Stimulated activated effector memory CD8-positive, alpha-beta T cell treated with anti-CD3 and anti-CD28 coated beads, Interleukin-12 subunit alpha, Interleukin-12 subunit beta, amount 100 ng/mL, for 72 hours (primary cell): ENCODE data around the gene OLIG3.

ENCODE experiments used
- ATAC-seq: fragments of 150-1000 bp; cut with Tn5 transposase; 2 replicates; pipeline ENCODE4 v1.10.0; 2021
- DNase-seq, 2 donors: peaks; one replicate each; pipeline ENCODE4 v3.0.0; 2021 to 2022; ENCODE audit warnings: low spot score in 2 of 2
- H3K27ac Mint-ChIP-seq: one replicate; pipeline ENCODE4 v1.8.0; 2022; ENCODE audit warnings: mild to moderate bottlenecking, mixed read lengths
- H3K36me3 Mint-ChIP-seq: one replicate; pipeline ENCODE4 v1.8.0; 2022; ENCODE audit warnings: mild to moderate bottlenecking, mixed read lengths
- H3K4me1 Mint-ChIP-seq: one replicate; pipeline ENCODE4 v1.8.0; 2022; ENCODE audit warnings: mixed read lengths
- H3K4me3 Mint-ChIP-seq: one replicate; pipeline ENCODE4 v1.8.0; 2022; ENCODE audit warnings: mild to moderate bottlenecking, mixed read lengths
- H3K9me3 Mint-ChIP-seq: one replicate; pipeline ENCODE4 v1.8.0; 2022; ENCODE audit warnings: mixed read lengths

OLIG3 gene

GRCh38 chr6:137489046-137490005 lies 4.9 kb downstream of the OLIG3 start:
- Mint-ChIP-seq H3K36me3 (peaks cover 7% of the 10 kb centered on the region), H3K9me3 (no peaks in the 10 kb centered on the region), H3K27ac (no peak overlapping the region), H3K4me3 (peak overlapping the region; percentile 63), H3K4me1 (peaks cover 39% of the 10 kb centered on the region)
- DNase-seq: peak in 1 of 2 donors; percentile 49
- no peak for ATAC-seq

- ATAC-seq (peak; percentile 76), DNase-seq (peak in 1 of 2 donors; percentile 58)
- no peak overlapping the region for H3K27ac Mint-ChIP-seq
- H3K9me3 Mint-ChIP-seq: no peaks in the 10 kb centered on the region
- H3K36me3 Mint-ChIP-seq: peaks cover 7% of the 10 kb centered on the region
- peak overlapping the region; percentile 63 for H3K4me3 Mint-ChIP-seq
- H3K4me1 Mint-ChIP-seq: peaks cover 30% of the 10 kb centered on the region
Observed at GRCh38 chr6:137488150-137489045, 5.8 kb downstream of the OLIG3 start.

- peaks cover 24% of the 10 kb centered on the region for H3K4me1 Mint-ChIP-seq
- DNase-seq (no peak), ATAC-seq (peak; percentile 6)
- peak overlapping the region; percentile 63 for H3K4me3 Mint-ChIP-seq
- no peaks in the 10 kb centered on the region for H3K9me3 Mint-ChIP-seq
- peaks cover 6% of the 10 kb centered on the region for H3K36me3 Mint-ChIP-seq
- H3K27ac Mint-ChIP-seq: no peak overlapping the region
Observed at GRCh38 chr6:137487869-137488149, 6.4 kb downstream of the OLIG3 start.

GRCh38 chr6:137487181-137487868 lies 6.9 kb downstream of the OLIG3 start:
- no peak for DNase-seq
- H3K9me3 Mint-ChIP-seq: no peaks in the 10 kb centered on the region
- no peak for ATAC-seq
- H3K27ac Mint-ChIP-seq: no peak overlapping the region
- peak overlapping the region; percentile 63 for H3K4me3 Mint-ChIP-seq
- H3K4me1 Mint-ChIP-seq: peaks cover 19% of the 10 kb centered on the region
- H3K36me3 Mint-ChIP-seq: peaks cover 1% of the 10 kb centered on the region

GRCh38 chr6:137486416-137486815 lies 7.8 kb downstream of the OLIG3 start:
- H3K9me3 Mint-ChIP-seq: no peaks in the 10 kb centered on the region
- ATAC-seq: no peak

GRCh38 chr6:137480431-137480830 lies 13.8 kb downstream of the OLIG3 start:
- no peak for ATAC-seq
- Mint-ChIP-seq H3K9me3 (no peaks in the 10 kb centered on the region), H3K27ac (no peak overlapping the region), H3K36me3 (no peaks in the 10 kb centered on the region), H3K4me3 (no peak overlapping the region), H3K4me1 (no peaks in the 10 kb centered on the region)
- DNase-seq: no peak

More at GRCh38 chr6:137486416-137486815, 7.8 kb downstream of the OLIG3 start:
- Mint-ChIP-seq H3K4me3 (no peak overlapping the region), H3K36me3 (no peaks in the 10 kb centered on the region), H3K4me1 (peaks cover 15% of the 10 kb centered on the region), H3K27ac (no peak overlapping the region)
- DNase-seq: no peak

- Mint-ChIP-seq H3K4me3 (no peak overlapping the region), H3K27ac (no peak overlapping the region), H3K9me3 (no peaks in the 10 kb centered on the region), H3K36me3 (no peaks in the 10 kb centered on the region), H3K4me1 (no peaks in the 10 kb centered on the region)
- DNase-seq (no peak), ATAC-seq (no peak)
Observed at GRCh38 chr6:137475103-137475502, 19.1 kb downstream of the OLIG3 start.

GRCh38 chr6:137473598-137473997 lies 20.6 kb downstream of the OLIG3 start:
- ATAC-seq: no peak

GRCh38 chr6:137472641-137473137 lies 21.5 kb downstream of the OLIG3 start:
- no peak overlapping the region for H3K4me3 Mint-ChIP-seq
- DNase-seq (no peak), ATAC-seq (no peak)
- H3K9me3 Mint-ChIP-seq: no peaks in the 10 kb centered on the region
- H3K4me1 Mint-ChIP-seq: no peaks in the 10 kb centered on the region
- H3K36me3 Mint-ChIP-seq: no peaks in the 10 kb centered on the region
- no peak overlapping the region for H3K27ac Mint-ChIP-seq

More at GRCh38 chr6:137473598-137473997, 20.6 kb downstream of the OLIG3 start:
- Mint-ChIP-seq H3K36me3 (no peaks in the 10 kb centered on the region), H3K4me3 (no peak overlapping the region), H3K27ac (no peak overlapping the region), H3K9me3 (no peaks in the 10 kb centered on the region), H3K4me1 (no peaks in the 10 kb centered on the region)
- no peak for DNase-seq

GRCh38 chr6:137471986-137472385 lies 22.2 kb downstream of the OLIG3 start:
- H3K27ac Mint-ChIP-seq: no peak overlapping the region
- DNase-seq (no peak), ATAC-seq (no peak)
- no peaks in the 10 kb centered on the region for H3K4me1 Mint-ChIP-seq
- no peaks in the 10 kb centered on the region for H3K9me3 Mint-ChIP-seq
- no peaks in the 10 kb centered on the region for H3K36me3 Mint-ChIP-seq
- H3K4me3 Mint-ChIP-seq: no peak overlapping the region

- Mint-ChIP-seq H3K27ac (no peak overlapping the region), H3K9me3 (no peaks in the 10 kb centered on the region), H3K4me3 (no peak overlapping the region), H3K36me3 (no peaks in the 10 kb centered on the region), H3K4me1 (no peaks in the 10 kb centered on the region)
- no peak for DNase-seq
- ATAC-seq: no peak
Observed at GRCh38 chr6:137471497-137471896, 22.7 kb downstream of the OLIG3 start.

- no peak overlapping the region for H3K27ac Mint-ChIP-seq
- H3K9me3 Mint-ChIP-seq: no peaks in the 10 kb centered on the region
- ATAC-seq (no peak), DNase-seq (no peak)
- peaks cover 8% of the 10 kb centered on the region for H3K4me1 Mint-ChIP-seq
- no peak overlapping the region for H3K4me3 Mint-ChIP-seq
- no peaks in the 10 kb centered on the region for H3K36me3 Mint-ChIP-seq
Observed at GRCh38 chr6:137467211-137467610, 27.0 kb downstream of the OLIG3 start.

GRCh38 chr6:137465378-137466009 lies 28.7 kb downstream of the OLIG3 start:
- peaks cover 8% of the 10 kb centered on the region for H3K4me1 Mint-ChIP-seq
- no peak overlapping the region for H3K4me3 Mint-ChIP-seq
- no peaks in the 10 kb centered on the region for H3K9me3 Mint-ChIP-seq

GRCh38 chr6:137452333-137452894 lies 41.8 kb downstream of the OLIG3 start:
- no peak for ATAC-seq
- no peak overlapping the region for H3K27ac Mint-ChIP-seq
- DNase-seq: no peak
- H3K9me3 Mint-ChIP-seq: no peaks in the 10 kb centered on the region
- H3K4me3 Mint-ChIP-seq: no peak overlapping the region
- no peaks in the 10 kb centered on the region for H3K36me3 Mint-ChIP-seq
- no peaks in the 10 kb centered on the region for H3K4me1 Mint-ChIP-seq

More at GRCh38 chr6:137465378-137466009, 28.7 kb downstream of the OLIG3 start:
- no peak overlapping the region for H3K27ac Mint-ChIP-seq
- H3K36me3 Mint-ChIP-seq: no peaks in the 10 kb centered on the region
- DNase-seq (no peak), ATAC-seq (no peak)
